Keratinocyte (primary cell): Measurements from ENCODE around the gene THRAP3. TPM values are rescaled to one million over a fixed set of nuclear protein-coding genes. Genes with fewer than 3 reads are reported as not detected.

Experiments
- DNase-seq: peaks from one replicate; pipeline ENCODE4 v3.0.0-alpha.2; 2011; ENCODE audit warnings: low read depth, missing footprints, low spot score
- FAIRE-seq: peaks from 2 replicates; lab custom pipeline; 2011; peaks lifted over from hg19 to GRCh38; lab: Jason Lieb, UNC
- H2AFZ ChIP-seq: 2 replicates; pipeline ENCODE4 v1.6.0; 2012; ENCODE audit warnings: low read length, control low read depth, inconsistent platforms; ENCODE audit not compliant: control insufficient read depth
- H3K27ac ChIP-seq: 2 replicates; pipeline ENCODE4 v1.5.1; 2011; ENCODE audit warnings: low read length; ENCODE audit not compliant: control insufficient read depth, insufficient read depth
- H3K27me3 ChIP-seq: 3 replicates; pipeline ENCODE4 v1.6.0; 2011; ENCODE audit warnings: low read length; ENCODE audit not compliant: control insufficient read depth, insufficient read depth; ENCODE audit errors: extremely low read depth
- H3K36me3 ChIP-seq, 2 experiments: 2 replicates in 1 of 2; 3 replicates in 1 of 2; pipeline ENCODE4 v1.5.1; 2011; ENCODE audit warnings: low read length in 2 of 2, mild to moderate bottlenecking in 1 of 2; ENCODE audit not compliant: control insufficient read depth in 2 of 2, insufficient read depth in 2 of 2; ENCODE audit errors: extremely low read depth in 1 of 2
- H3K4me1 ChIP-seq: 3 replicates; pipeline ENCODE4 v1.5.1; 2011; ENCODE audit warnings: low read length; ENCODE audit not compliant: control insufficient read depth, insufficient read depth; ENCODE audit errors: extremely low read depth
- H3K4me2 ChIP-seq: 3 replicates; pipeline ENCODE4 v1.6.0; 2011; ENCODE audit warnings: low read depth, low read length; ENCODE audit not compliant: control insufficient read depth, insufficient read depth; ENCODE audit errors: extremely low read depth
- H3K4me3 ChIP-seq, 3 experiments: fragments of 200-600 bp in 1 of 3; sonication (generic) in 1 of 3; 2 replicates in 2 of 3; 3 replicates in 1 of 3; pipeline ENCODE4 v1.5.1; 2011 to 2016; ENCODE audit warnings: low read length in 3 of 3, mild to moderate bottlenecking in 3 of 3, control low read depth in 2 of 3, inconsistent platforms in 1 of 3, low read depth in 1 of 3, mixed read lengths in 1 of 3, mixed run types in 1 of 3, moderate library complexity in 1 of 3; ENCODE audit not compliant: control insufficient read depth in 2 of 3, insufficient read depth in 2 of 3; ENCODE audit errors: extremely low read depth in 1 of 3
- H3K79me2 ChIP-seq: 2 replicates; pipeline ENCODE4 v1.6.0; 2012; ENCODE audit warnings: low read length; ENCODE audit not compliant: control insufficient read depth, insufficient read depth
- H3K9ac ChIP-seq: 3 replicates; pipeline ENCODE4 v1.6.0; 2011; ENCODE audit warnings: low read length; ENCODE audit not compliant: control insufficient read depth, insufficient read depth; ENCODE audit errors: extremely low read depth
- H3K9me1 ChIP-seq: 3 replicates; pipeline ENCODE4 v1.6.0; 2011; ENCODE audit warnings: low read length; ENCODE audit not compliant: control insufficient read depth, insufficient read depth; ENCODE audit errors: extremely low read depth
- H3K9me3 ChIP-seq: 2 replicates; pipeline ENCODE4 v1.5.1; 2012; ENCODE audit warnings: low read depth, low read length; ENCODE audit not compliant: control insufficient read depth
- H4K20me1 ChIP-seq: 3 replicates; pipeline ENCODE4 v1.6.0; 2011; ENCODE audit warnings: low read length; ENCODE audit not compliant: control insufficient read depth, insufficient read depth; ENCODE audit errors: extremely low read depth
- CTCF ChIP-seq, 3 experiments: IDR thresholded peaks in 1 of 3; conservative IDR thresholded peaks in 1 of 3; optimal IDR thresholded peaks in 1 of 3; 2 replicates in 2 of 3; 3 replicates in 1 of 3; pipeline versions ENCODE3 to v1.5.1; 2011; ENCODE audit warnings: low read length in 3 of 3, mild to moderate bottlenecking in 3 of 3, moderate library complexity in 2 of 3, control low read depth in 1 of 3, inconsistent platforms in 1 of 3; ENCODE audit not compliant: insufficient read depth in 2 of 3; ENCODE audit errors: extremely low read depth in 1 of 3
- EZH2 ChIP-seq: IDR thresholded peaks from one replicate; pipeline ENCODE4 v1.6.1; 2012; ENCODE audit warnings: inconsistent platforms, mild to moderate bottlenecking, low read length, moderate library complexity
- dilution Hi-C: fragments of 300-500 bp; cut with MboI; formaldehyde crosslinking; loops from one replicate; pipeline ENCODE4 v1.7.0; 2020; ENCODE audit warnings: low sequenced_read_pairs; ENCODE audit not compliant: extremely low pct_ligation_motif_present
- polyA plus RNA-seq, 5 experiments: library from polyadenylated mRNA; depleted of rRNA in 3 of 5; stranded (reverse) in 3 of 5; stranded (forward) in 1 of 5; unstranded in 1 of 5; fragments of >200 nt; gene quantifications; 1 replicate in 1 of 5; 2 replicates in 3 of 5; 3 replicates in 1 of 5; pipeline versions ENCODE4 v1.2.1 to v1.2.3, GENCODE V29; 2011 to 2012; ENCODE audit warnings: missing spikeins in 2 of 5, low read depth in 1 of 5, low replicate concordance in 1 of 5

THRAP3 gene
- polyA plus RNA-seq, 1 donor (not counting 4 experiments of a cell fraction or from before 2014, with no cell fraction given): 79.6 TPM

GRCh38 chr1:36343651-36344394 lies 119.6 kb downstream of the THRAP3 start:
- dilution Hi-C loops: no loop called here
- H3K27ac ChIP-seq: no peak overlapping the region
- no peaks in the 10 kb centered on the region for H3K27me3 ChIP-seq
- H3K9ac ChIP-seq: no peak overlapping the region
- H3K9me1 ChIP-seq: no peaks in the 10 kb centered on the region
- no peak overlapping the region for H3K4me2 ChIP-seq
- DNase-seq: no peak
- FAIRE-seq: no peak
- no peak overlapping the region for H3K4me3 ChIP-seq
- TF ChIP-seq EZH2 (no peak), CTCF (optimal IDR thresholded peaks at IDR 0.05 in 1 of 3, IDR thresholded peaks at IDR 0.05 in 1 of 3, conservative IDR thresholded peaks at IDR 0.05 in 1 of 3; ENCODE audit: extremely low read depth in 1 of 3, insufficient read depth in 2 of 3, low read length in 3 of 3) (no peak)
- peaks cover 33 to 44% of the 10 kb centered on the region in 2 experiments for H3K36me3 ChIP-seq
- no peaks in the 10 kb centered on the region for H3K79me2 ChIP-seq
- no peaks in the 10 kb centered on the region for H3K9me3 ChIP-seq
- no peak overlapping the region for H2AFZ ChIP-seq
- H3K4me1 ChIP-seq: peaks cover 10% of the 10 kb centered on the region
- H4K20me1 ChIP-seq: no peaks in the 10 kb centered on the region

- peaks cover 37 to 44% of the 10 kb centered on the region in 2 experiments for H3K36me3 ChIP-seq
- H3K4me2 ChIP-seq: no peak overlapping the region
- H3K27me3 ChIP-seq: no peaks in the 10 kb centered on the region
- no peak overlapping the region for H3K9ac ChIP-seq
- H4K20me1 ChIP-seq: no peaks in the 10 kb centered on the region
- no peaks in the 10 kb centered on the region for H3K9me1 ChIP-seq
- peaks cover 15% of the 10 kb centered on the region for H3K4me1 ChIP-seq
- H2AFZ ChIP-seq: no peak overlapping the region
- dilution Hi-C loops: no loop called here
- H3K4me3 ChIP-seq: no peak overlapping the region
- TF ChIP-seq EZH2 (no peak), CTCF (optimal IDR thresholded peaks at IDR 0.05 in 1 of 3, IDR thresholded peaks at IDR 0.05 in 1 of 3, conservative IDR thresholded peaks at IDR 0.05 in 1 of 3; ENCODE audit: extremely low read depth in 1 of 3, insufficient read depth in 2 of 3, low read length in 3 of 3) (no peak)
- no peaks in the 10 kb centered on the region for H3K9me3 ChIP-seq
- FAIRE-seq (no peak), DNase-seq (no peak)
- H3K79me2 ChIP-seq: no peaks in the 10 kb centered on the region
- no peak overlapping the region for H3K27ac ChIP-seq
Measured at GRCh38 chr1:36344395-36344680, 120.1 kb downstream of the THRAP3 start.
